ENCODE measurements around the gene METTL24. TPM values are rescaled to one million over a fixed set of nuclear protein-coding genes. Genes with fewer than 3 reads are reported as not detected.
"Not testable (repeated sequence)": the region's sequence is repeated elsewhere in the genome, so short reads cannot be mapped to it uniquely, and the experiment has no call there.

The METTL24 gene
- total and polyA plus RNA-seq, 4 donors, result 3.9 to 14.3 (median 8.5) TPM

GRCh38 chr6:110355727-110356126 is 2.4 kb downstream of the METTL24 start:
- Histone ChIP-seq H3K4me1 (ENCODE audit: control insufficient read depth in 1 of 2, insufficient read depth in 2 of 2, low read length in 2 of 2) (peaks cover 4 to 8% of the 10 kb centered on the region in 2 donors), H3K36me3 (ENCODE audit: control insufficient read depth in 1 of 2, insufficient read depth in 2 of 2, low read length in 1 of 2) (no peaks in the 10 kb centered on the region), H3K4me3 (ENCODE audit: low read length in 2 of 2) (no peak overlapping the region), H3K9me3 (ENCODE audit: control insufficient read depth, low read length) (no peaks in the 10 kb centered on the region), H3K27me3 (ENCODE audit: control insufficient read depth in 1 of 2, insufficient read depth in 2 of 2, low read length in 1 of 2) (no peaks in the 10 kb centered on the region), H3K27ac (ENCODE audit: low read depth in 1 of 2, low read length in 2 of 2) (no peak overlapping the region)
- intact Hi-C loops (cut with DNase I), result no loop called here
- WGBS, 2 donors, result 76 to 86% methylated on average over 2 of the region's 2 CpGs
- DNase-seq, result no peak
- no peak for ATAC-seq (ENCODE audit: low FRiP score)

DNA sequence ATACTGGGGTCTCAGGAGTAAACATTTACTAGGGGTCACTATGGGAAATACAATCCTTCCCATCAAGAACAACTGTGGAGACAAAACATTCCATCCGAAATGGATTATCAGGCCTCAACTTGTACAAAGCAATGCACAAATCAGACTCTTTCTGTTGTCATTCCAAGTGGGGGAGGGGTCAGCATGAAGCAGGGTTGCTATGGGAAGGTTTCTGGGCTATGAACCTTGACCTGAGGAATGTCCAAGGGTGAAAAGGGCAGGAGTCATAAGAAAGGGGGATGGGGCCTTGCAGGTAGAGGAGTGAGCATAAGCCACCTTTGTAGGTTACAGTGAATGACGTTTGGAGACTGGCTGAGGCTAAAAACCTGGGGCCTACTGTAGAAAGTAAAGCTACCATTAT is 3.1 kb downstream of the METTL24 start:
- Histone ChIP-seq H3K36me3 (ENCODE audit: control insufficient read depth in 1 of 2, insufficient read depth in 2 of 2, low read length in 1 of 2) (no peaks in the 10 kb centered on the region), H3K4me1 (ENCODE audit: control insufficient read depth in 1 of 2, insufficient read depth in 2 of 2, low read length in 2 of 2) (peaks cover 4 to 8% of the 10 kb centered on the region in 2 donors), H3K27ac (ENCODE audit: low read depth in 1 of 2, low read length in 2 of 2) (no peak overlapping the region), H3K4me3 (ENCODE audit: low read length in 2 of 2) (no peak overlapping the region), H3K27me3 (ENCODE audit: control insufficient read depth in 1 of 2, insufficient read depth in 2 of 2, low read length in 1 of 2) (no peaks in the 10 kb centered on the region), H3K9me3 (ENCODE audit: control insufficient read depth, low read length) (no peaks in the 10 kb centered on the region)
- intact Hi-C loops (cut with DNase I), result no loop called here
- WGBS, 2 donors, result 72 to 89% methylated on average over 2 of the region's 2 CpGs
- no peak for DNase-seq
- ATAC-seq (ENCODE audit: low FRiP score), result no peak

GRCh38 chr6:110354153-110354552 is 4.0 kb downstream of the METTL24 start:
- WGBS, 2 donors, result 55 to 72% methylated on average over 2 of the region's 2 CpGs
- Histone ChIP-seq H3K4me3 (ENCODE audit: low read length in 2 of 2) (no peak overlapping the region), H3K36me3 (ENCODE audit: control insufficient read depth in 1 of 2, insufficient read depth in 2 of 2, low read length in 1 of 2) (peaks cover 0 to 1% of the 10 kb centered on the region in 2 donors), H3K4me1 (ENCODE audit: control insufficient read depth in 1 of 2, insufficient read depth in 2 of 2, low read length in 2 of 2) (peaks cover 4 to 8% of the 10 kb centered on the region in 2 donors), H3K27ac (ENCODE audit: low read depth in 1 of 2, low read length in 2 of 2) (peak overlapping the region in 1 of 2 donors; percentile 58), H3K9me3 (ENCODE audit: control insufficient read depth, low read length) (no peaks in the 10 kb centered on the region), H3K27me3 (ENCODE audit: control insufficient read depth in 1 of 2, insufficient read depth in 2 of 2, low read length in 1 of 2) (no peaks in the 10 kb centered on the region)
- ATAC-seq (ENCODE audit: low FRiP score) (no peak), DNase-seq (no peak)
- intact Hi-C loops (cut with DNase I), result no loop called here

- Histone ChIP-seq H3K27me3 (ENCODE audit: control insufficient read depth in 1 of 2, insufficient read depth in 2 of 2, low read length in 1 of 2) (no peaks in the 10 kb centered on the region), H3K36me3 (ENCODE audit: control insufficient read depth in 1 of 2, insufficient read depth in 2 of 2, low read length in 1 of 2) (peaks cover 0 to 1% of the 10 kb centered on the region in 2 donors), H3K4me1 (ENCODE audit: control insufficient read depth in 1 of 2, insufficient read depth in 2 of 2, low read length in 2 of 2) (peaks cover 4 to 8% of the 10 kb centered on the region in 2 donors), H3K27ac (ENCODE audit: low read depth in 1 of 2, low read length in 2 of 2) (peak overlapping the region in 1 of 2 donors; percentile 7), H3K9me3 (ENCODE audit: control insufficient read depth, low read length) (no peaks in the 10 kb centered on the region), H3K4me3 (ENCODE audit: low read length in 2 of 2) (no peak overlapping the region)
- ATAC-seq (ENCODE audit: low FRiP score) (peak; percentile 51), DNase-seq (no peak)
- 3 to 11% methylated on average over 4 of the region's 4 CpGs for WGBS, 2 donors
- intact Hi-C loops (cut with DNase I), result no loop called here
Observed at GRCh38 chr6:110353457-110354001, 4.6 kb downstream of the METTL24 start.

- H3K4me1 ChIP-seq (ENCODE audit: control insufficient read depth in 1 of 2, insufficient read depth in 2 of 2, low read length in 2 of 2), result peaks cover 4 to 8% of the 10 kb centered on the region in 2 donors
- no peak for ATAC-seq (ENCODE audit: low FRiP score)
- intact Hi-C loops (cut with DNase I), result no loop called here
Observed at GRCh38 chr6:110352563-110353262, 5.4 kb downstream of the METTL24 start.

DNA sequence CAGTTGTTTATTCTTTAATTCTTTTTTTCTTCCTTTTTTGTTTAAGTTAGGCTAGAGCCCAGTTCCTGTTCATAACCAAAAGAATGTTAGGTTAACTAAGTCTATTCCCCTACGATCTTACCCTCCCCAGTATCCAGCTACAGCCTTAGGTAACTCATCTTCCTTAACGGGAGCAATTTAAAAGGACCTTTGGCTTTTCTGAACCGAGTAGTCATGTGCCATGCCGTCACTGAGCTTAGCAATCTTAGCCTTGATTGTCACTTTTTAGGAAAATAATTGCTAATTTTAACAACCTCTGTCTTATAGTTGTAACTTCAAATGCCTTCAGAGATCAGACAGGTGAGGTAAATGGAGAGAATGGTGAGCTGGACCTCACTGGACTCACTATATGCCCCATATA is 6.2 kb downstream of the METTL24 start:
- peaks cover 4 to 8% of the 10 kb centered on the region in 2 donors for H3K4me1 ChIP-seq (ENCODE audit: control insufficient read depth in 1 of 2, insufficient read depth in 2 of 2, low read length in 2 of 2)
- ATAC-seq (ENCODE audit: low FRiP score) (no peak), DNase-seq (no peak)
- H3K4me3 ChIP-seq (ENCODE audit: low read length in 2 of 2), result no peak overlapping the region
- H3K27ac ChIP-seq (ENCODE audit: low read depth in 1 of 2, low read length in 2 of 2), result peak overlapping the region in 1 of 2 donors; percentile 97
- no peaks in the 10 kb centered on the region for H3K27me3 ChIP-seq (ENCODE audit: control insufficient read depth in 1 of 2, insufficient read depth in 2 of 2, low read length in 1 of 2)
- no peaks in the 10 kb centered on the region for H3K9me3 ChIP-seq (ENCODE audit: control insufficient read depth, low read length)
- 73 to 78% methylated on average over 4 of the region's 4 CpGs for WGBS, 2 donors
- H3K36me3 ChIP-seq (ENCODE audit: control insufficient read depth in 1 of 2, insufficient read depth in 2 of 2, low read length in 1 of 2), result peaks cover 0 to 1% of the 10 kb centered on the region in 2 donors
- intact Hi-C loops (cut with DNase I), result no loop called here

More at GRCh38 chr6:110352563-110353262, 5.4 kb downstream of the METTL24 start:
- no peak for DNase-seq
- H3K27me3 ChIP-seq (ENCODE audit: control insufficient read depth in 1 of 2, insufficient read depth in 2 of 2, low read length in 1 of 2), result no peaks in the 10 kb centered on the region
- H3K27ac ChIP-seq (ENCODE audit: low read depth in 1 of 2, low read length in 2 of 2), result peak overlapping the region; percentile 69 to 97
- H3K9me3 ChIP-seq (ENCODE audit: control insufficient read depth, low read length), result no peaks in the 10 kb centered on the region
- 7 to 11% methylated on average over 7 of the region's 7 CpGs for WGBS, 2 donors
- H3K36me3 ChIP-seq (ENCODE audit: control insufficient read depth in 1 of 2, insufficient read depth in 2 of 2, low read length in 1 of 2), result peaks cover 0 to 1% of the 10 kb centered on the region in 2 donors
- no peak overlapping the region for H3K4me3 ChIP-seq (ENCODE audit: low read length in 2 of 2)

- intact Hi-C loops (cut with DNase I), result no loop called here
- no peak for DNase-seq
- H3K36me3 ChIP-seq (ENCODE audit: control insufficient read depth in 1 of 2, insufficient read depth in 2 of 2, low read length in 1 of 2), result peaks cover 0 to 1% of the 10 kb centered on the region in 2 donors
- H3K27ac ChIP-seq (ENCODE audit: low read depth in 1 of 2, low read length in 2 of 2), result peak overlapping the region in 1 of 2 donors; percentile 70
- ATAC-seq (ENCODE audit: low FRiP score), result no peak
- 86 to 95% methylated on average over 3 of the region's 3 CpGs for WGBS, 2 donors
- H3K4me3 ChIP-seq (ENCODE audit: low read length in 2 of 2), result no peak overlapping the region
- H3K9me3 ChIP-seq (ENCODE audit: control insufficient read depth, low read length), result no peaks in the 10 kb centered on the region
- H3K27me3 ChIP-seq (ENCODE audit: control insufficient read depth in 1 of 2, insufficient read depth in 2 of 2, low read length in 1 of 2), result no peaks in the 10 kb centered on the region
- H3K4me1 ChIP-seq (ENCODE audit: control insufficient read depth in 1 of 2, insufficient read depth in 2 of 2, low read length in 2 of 2), result peaks cover 4 to 8% of the 10 kb centered on the region in 2 donors
Observed at GRCh38 chr6:110351546-110351945, 6.6 kb downstream of the METTL24 start.

DNA sequence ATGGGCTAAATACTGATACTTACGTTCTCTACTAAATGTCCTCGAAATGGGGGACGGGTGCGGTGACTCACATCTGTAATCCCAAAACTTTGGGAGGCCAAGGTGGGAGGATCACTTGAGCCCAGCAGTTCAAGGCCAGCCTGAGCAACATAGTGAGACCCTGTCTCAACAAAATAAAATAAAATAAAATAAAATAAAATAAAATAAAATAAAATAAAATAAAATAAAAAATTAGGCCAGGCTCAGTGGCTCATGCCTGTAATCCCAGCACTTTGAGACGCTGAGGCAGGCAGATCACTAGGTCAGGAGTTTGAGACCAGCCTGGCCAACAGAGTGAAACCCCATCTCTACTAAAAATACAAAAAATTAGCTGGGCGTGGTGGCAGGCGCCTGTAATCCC is 7.6 kb downstream of the METTL24 start:
- ATAC-seq (ENCODE audit: low FRiP score); H3K36me3 ChIP-seq (ENCODE audit: control insufficient read depth in 1 of 2, insufficient read depth in 2 of 2, low read length in 1 of 2); DNase-seq; H3K4me1 ChIP-seq (ENCODE audit: control insufficient read depth in 1 of 2, insufficient read depth in 2 of 2, low read length in 2 of 2); H3K4me3 ChIP-seq (ENCODE audit: low read length in 2 of 2); H3K27me3 ChIP-seq (ENCODE audit: control insufficient read depth in 1 of 2, insufficient read depth in 2 of 2, low read length in 1 of 2); intact Hi-C loops (cut with DNase I); H3K9me3 ChIP-seq (ENCODE audit: control insufficient read depth, low read length); H3K27ac ChIP-seq (ENCODE audit: low read depth in 1 of 2, low read length in 2 of 2): not testable (repeated sequence)
- WGBS, 2 donors, result 97 to 99% methylated on average over 7 of the region's 7 CpGs
